Measurements from ENCODE around the gene TM4SF5. TPM values are rescaled to one million over a fixed set of nuclear protein-coding genes. Genes with fewer than 3 reads are reported as not detected.

TM4SF5 gene
- total RNA-seq, 4 donors from 2014 or later: not detected

DNA sequence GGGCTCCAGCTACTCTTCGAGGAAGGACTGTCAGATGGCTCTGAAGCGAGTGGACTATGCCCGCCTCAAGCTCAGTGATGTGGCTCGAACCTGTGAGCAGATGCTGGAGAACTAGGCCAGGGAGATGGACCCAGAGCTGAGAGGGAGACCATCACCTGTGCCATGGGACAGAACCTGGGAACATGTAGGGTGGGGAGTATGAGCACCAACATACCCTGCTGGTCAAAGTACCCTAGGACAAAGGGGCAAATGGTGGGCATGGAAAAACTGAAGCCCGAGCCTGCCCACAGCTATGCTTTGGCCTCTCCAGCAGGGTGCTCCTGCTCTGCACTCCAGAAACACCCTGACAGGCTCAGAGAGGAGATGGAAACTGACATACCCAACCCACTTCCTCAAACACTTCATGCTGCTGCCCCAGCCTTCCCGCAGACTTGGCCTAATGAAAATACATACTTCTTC is 38.6 kb upstream of the TM4SF5 start:
- no peaks in the 10 kb centered on the region for H3K9me3 ChIP-seq
- peaks cover 23% of the 10 kb centered on the region for H3K4me1 ChIP-seq
- no peak for DNase-seq (ENCODE audit: low spot score in 2 of 2)
- H3K4me3 ChIP-seq: no peak overlapping the region
- TF ChIP-seq EP300 (IDR thresholded peaks at IDR 0.05): no peak
- TF ChIP-seq, protein P1, sequence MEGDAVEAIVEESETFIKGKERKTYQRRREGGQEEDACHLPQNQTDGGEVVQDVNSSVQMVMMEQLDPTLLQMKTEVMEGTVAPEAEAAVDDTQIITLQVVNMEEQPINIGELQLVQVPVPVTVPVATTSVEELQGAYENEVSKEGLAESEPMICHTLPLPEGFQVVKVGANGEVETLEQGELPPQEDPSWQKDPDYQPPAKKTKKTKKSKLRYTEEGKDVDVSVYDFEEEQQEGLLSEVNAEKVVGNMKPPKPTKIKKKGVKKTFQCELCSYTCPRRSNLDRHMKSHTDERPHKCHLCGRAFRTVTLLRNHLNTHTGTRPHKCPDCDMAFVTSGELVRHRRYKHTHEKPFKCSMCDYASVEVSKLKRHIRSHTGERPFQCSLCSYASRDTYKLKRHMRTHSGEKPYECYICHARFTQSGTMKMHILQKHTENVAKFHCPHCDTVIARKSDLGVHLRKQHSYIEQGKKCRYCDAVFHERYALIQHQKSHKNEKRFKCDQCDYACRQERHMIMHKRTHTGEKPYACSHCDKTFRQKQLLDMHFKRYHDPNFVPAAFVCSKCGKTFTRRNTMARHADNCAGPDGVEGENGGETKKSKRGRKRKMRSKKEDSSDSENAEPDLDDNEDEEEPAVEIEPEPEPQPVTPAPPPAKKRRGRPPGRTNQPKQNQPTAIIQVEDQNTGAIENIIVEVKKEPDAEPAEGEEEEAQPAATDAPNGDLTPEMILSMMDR (IDR thresholded peaks at IDR 0.05): peak in 1 of 2 donors; percentile 20
- no peak overlapping the region for H3K27ac ChIP-seq
- 87% methylated on average over 6 of the region's 6 CpGs for WGBS
- H3K36me3 ChIP-seq: peaks cover 20% of the 10 kb centered on the region
- no peaks in the 10 kb centered on the region for H3K27me3 ChIP-seq

DNA sequence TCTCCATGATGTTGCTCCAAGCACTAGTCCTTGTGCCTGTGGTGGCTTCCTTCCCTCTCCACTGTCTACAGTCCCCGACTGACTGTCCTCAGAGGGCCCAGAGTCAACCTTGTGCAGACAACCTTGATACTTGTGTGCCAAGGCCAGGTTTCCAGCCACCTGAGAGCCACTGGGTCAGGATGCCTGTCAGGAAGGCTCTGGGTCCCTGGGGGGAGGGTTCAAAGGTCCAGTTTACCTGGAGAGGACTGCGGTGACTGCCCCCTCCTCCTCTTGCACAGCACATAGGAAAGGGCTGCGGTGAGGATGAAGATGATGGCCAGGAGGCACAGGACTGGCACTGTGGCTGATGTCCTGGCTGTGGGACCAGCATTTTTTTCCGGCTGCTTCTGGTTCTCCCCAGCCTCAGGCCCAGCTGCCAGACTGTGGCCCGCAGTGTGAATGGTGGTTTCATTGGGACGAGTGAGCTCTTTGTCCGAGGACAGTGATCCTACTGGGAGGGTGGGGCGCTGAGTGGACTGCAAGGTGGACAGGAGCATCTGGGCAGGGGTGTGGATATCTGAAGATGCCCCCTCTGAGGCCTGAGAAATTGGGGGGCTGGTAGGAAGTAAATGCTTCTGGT is 36.7 kb upstream of the TM4SF5 start:
- H3K27ac ChIP-seq: no peak overlapping the region
- peaks cover 35% of the 10 kb centered on the region for H3K4me1 ChIP-seq
- WGBS: 96% methylated on average over 8 of the region's 8 CpGs
- peaks cover 20% of the 10 kb centered on the region for H3K36me3 ChIP-seq
- H3K9me3 ChIP-seq: no peaks in the 10 kb centered on the region
- TF ChIP-seq POLR2A (IDR thresholded peaks at IDR 0.05) (no peak), POLR2AphosphoS5 (IDR thresholded peaks at IDR 0.05) (no peak), EP300 (IDR thresholded peaks at IDR 0.05) (no peak)
- TF ChIP-seq, protein P1 (IDR thresholded peaks at IDR 0.05): no peak
- no peaks in the 10 kb centered on the region for H3K27me3 ChIP-seq
- no peak overlapping the region for H3K4me3 ChIP-seq
- no peak for DNase-seq (ENCODE audit: low spot score in 2 of 2)

DNA sequence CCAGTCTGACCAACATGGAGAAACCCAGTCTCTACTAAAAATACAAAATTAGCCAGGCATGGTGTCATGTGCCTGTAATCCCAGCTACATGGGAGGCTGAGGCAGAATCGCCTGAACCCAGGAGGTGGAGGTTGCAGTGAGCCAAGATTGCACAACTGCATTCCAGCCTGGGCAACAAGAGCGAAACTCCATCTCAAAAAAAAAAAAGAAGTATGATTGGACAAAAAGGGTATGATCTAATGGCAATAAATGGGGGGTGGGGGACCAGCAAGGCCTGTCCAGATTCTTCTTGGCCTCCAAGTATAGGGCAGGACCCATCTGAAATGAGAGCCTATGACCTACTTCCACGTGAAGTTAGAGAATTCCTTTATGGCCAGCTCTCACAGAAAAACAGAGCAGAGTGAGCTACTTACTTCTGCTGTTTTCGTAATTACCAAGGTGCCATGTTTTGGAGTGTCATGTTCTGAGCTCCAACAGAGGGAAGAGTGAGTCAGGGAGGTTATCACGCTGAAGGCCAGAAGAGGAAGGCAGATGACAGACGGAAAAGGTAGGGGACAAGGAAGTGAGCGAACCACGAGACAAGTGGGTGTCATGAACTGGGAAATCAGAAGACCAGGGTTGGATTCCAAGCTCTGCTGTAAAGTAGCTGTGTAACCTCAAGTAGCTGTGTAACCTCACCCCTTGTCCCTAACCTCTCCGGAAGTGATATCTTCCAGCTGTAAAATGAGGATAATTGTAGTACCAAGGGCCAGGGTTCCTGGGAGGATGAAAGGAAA is 35.6 kb upstream of the TM4SF5 start:
- Histone ChIP-seq H3K4me3 (no peak overlapping the region), H3K27ac (no peak overlapping the region), H3K9me3 (no peaks in the 10 kb centered on the region), H3K36me3 (peaks cover 20% of the 10 kb centered on the region), H3K27me3 (no peaks in the 10 kb centered on the region), H3K4me1 (peaks cover 30% of the 10 kb centered on the region)
- no peak for DNase-seq (ENCODE audit: low spot score in 2 of 2)
- TF ChIP-seq POLR2AphosphoS5 (IDR thresholded peaks at IDR 0.05): peak in 1 of 3 donors; percentile 10
- TF ChIP-seq, protein P1 (IDR thresholded peaks at IDR 0.05): no peak
- 67% methylated on average over 9 of the region's 9 CpGs for WGBS

DNA sequence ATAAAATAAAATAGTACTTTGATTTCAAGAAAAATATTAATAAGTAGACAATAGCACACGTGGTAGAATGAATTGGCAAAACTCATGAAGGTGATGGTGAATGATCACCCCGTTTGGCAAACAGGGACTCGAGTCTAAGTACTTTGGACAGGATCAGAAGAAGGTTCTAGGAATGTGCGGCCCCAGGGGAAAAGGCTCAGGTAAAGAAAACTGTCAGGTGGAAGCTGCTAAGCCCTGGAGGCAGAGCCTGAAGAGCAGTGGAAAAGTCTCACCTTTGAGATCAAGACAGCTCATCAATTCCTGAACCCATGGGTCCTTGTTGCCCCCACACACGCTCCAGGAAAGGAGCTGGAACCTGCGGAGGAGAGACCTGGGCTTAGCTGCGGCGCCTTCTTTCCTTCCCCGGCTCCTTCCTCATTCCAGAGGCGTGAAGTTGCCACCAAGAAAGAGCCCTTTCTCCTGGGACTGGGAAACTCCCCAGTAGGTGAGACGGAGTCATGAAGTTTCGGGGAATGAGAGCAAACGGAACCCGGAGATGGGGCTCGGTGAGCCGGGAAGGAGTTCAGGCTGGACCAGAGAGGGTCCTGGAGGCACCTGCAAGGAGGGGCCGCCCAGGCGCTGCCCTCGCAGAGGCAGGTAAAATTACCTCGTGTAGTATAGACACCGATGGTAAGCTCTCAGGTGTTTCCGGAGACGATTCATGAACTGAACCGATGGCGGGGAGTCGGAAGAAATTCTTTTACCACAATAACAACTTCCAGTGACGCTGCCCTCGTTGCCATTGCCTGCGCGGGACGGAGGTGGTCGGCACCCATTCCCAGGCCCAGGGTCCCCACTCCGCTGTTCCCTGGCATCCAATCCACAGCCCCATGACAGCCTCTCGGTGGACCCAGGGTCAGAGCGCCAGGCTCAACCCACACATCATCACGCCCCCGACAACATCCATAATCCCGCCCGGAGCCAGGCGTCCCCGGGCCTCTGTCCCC is 33.3 kb upstream of the TM4SF5 start:
- Histone ChIP-seq H3K36me3 (peaks cover 14% of the 10 kb centered on the region), H3K4me1 (peaks cover 19% of the 10 kb centered on the region), H3K27ac (peak overlapping the region; percentile 34), H3K4me3 (peak overlapping the region; percentile 90), H3K27me3 (no peaks in the 10 kb centered on the region), H3K9me3 (no peaks in the 10 kb centered on the region)
- no peak for DNase-seq (ENCODE audit: low spot score in 2 of 2)
- no peak for TF ChIP-seq EP300 (IDR thresholded peaks at IDR 0.05)
- WGBS: 12% methylated on average over 31 of the region's 41 CpGs

DNA sequence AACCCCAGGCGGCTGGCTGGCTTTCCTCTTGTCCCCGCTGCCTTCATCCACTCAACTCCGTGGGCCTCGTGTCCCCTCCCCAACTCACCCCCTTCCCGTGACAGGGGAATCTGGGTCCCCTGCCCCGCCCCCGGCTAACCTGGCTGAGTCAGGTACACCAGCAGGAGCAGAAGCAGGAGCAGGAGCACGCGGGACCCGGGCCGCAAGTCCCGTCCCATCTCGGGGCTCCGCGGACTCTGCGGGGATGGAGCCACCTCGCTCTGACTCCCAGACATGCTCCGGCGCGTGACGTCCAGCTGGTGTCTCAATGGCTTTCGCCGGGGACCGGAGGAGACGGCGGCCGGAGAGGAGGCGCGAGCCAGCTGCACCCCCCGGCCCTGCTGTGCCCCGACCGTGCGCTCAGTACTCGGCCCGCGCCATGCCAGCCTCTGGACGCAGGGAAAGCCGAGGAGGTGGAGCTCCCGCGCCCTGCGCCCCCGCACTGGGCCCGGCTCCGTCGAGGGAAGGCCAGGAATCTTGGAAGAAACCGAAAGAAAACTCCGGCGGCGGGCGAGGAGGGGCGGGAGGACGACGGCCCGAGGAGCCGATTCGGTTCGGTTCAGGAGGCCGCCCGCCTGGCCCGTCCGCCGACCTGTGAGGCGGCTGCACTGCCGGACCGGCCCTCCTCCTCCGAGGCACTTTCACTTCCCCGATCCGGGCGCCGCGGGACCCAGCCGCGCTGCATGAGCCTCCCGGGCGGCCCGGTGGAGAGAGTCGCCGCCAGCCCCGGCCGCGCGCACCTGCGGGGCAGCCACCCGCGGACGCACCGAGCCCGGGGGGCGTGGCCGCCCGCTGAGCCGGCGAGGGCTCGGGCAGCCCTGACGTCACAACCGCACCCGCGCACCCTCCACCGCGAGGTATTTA is 32.3 kb upstream of the TM4SF5 start, which contains the start of the genes CXCL16 and ZMYND15:
CXCL16 (minus strand) TSS at position 807 of the 903 bp plus-strand sequence; CDS start at position 218, 589 bp downstream.
ZMYND15 (plus strand) TSS at position 712 of the 903 bp plus-strand sequence. CDS start 716 bp downstream, outside the sequence.
- DNase-seq (ENCODE audit: low spot score in 2 of 2): peak in 1 of 2 donors; percentile 73
- Histone ChIP-seq H3K36me3 (peaks cover 5% of the 10 kb centered on the region), H3K27me3 (peaks cover under 1% of the 10 kb centered on the region), H3K4me1 (peaks cover 19% of the 10 kb centered on the region), H3K27ac (peak within 1 kb of the TSS; percentile 46), H3K9me3 (no peaks in the 10 kb centered on the region), H3K4me3 (peak within 1 kb of the TSS; percentile 90)
- TF ChIP-seq, protein P1 (IDR thresholded peaks at IDR 0.05): no peak
- peak in 1 of 2 donors; percentile 25 for TF ChIP-seq POLR2A (IDR thresholded peaks at IDR 0.05)
- under 1% methylated on average over 74 of the region's 100 CpGs for WGBS

Measured in suprapubic skin (tissue), 4 donors.